Endothelial cell of umbilical vein (primary cell): ENCODE data around the gene HOXB6. TPM values are rescaled to one million over a fixed set of nuclear protein-coding genes. Genes with fewer than 3 reads are reported as not detected.

ENCODE experiments used
- BruUV-seq: library from RNA; stranded (reverse); fragments of 400-500 nt; replicated peaks from 2 replicates; lab custom pipeline; 2021; lab: Mats Ljungman, UMichigan
- CTCF ChIA-PET: fragments of 300-600, 350-600 bp; sonication (Branson Sonifier 250); formaldehyde crosslinking; loops from one replicate; lab custom pipeline; 2021; ENCODE audit warnings: antibody characterized with exemption, inconsistent platforms; lab: Charles Lee
- POLR2A ChIA-PET: fragments of 300-600, 350-600 bp; sonication (Branson Sonifier 250); formaldehyde crosslinking; loops from one replicate; lab custom pipeline; 2021; ENCODE audit warnings: antibody characterized with exemption, inconsistent platforms; lab: Charles Lee
- DNase-seq: peaks from one replicate; pipeline ENCODE4 v3.0.0-alpha.2; 2011; ENCODE audit warnings: low read depth, low spot score
- FAIRE-seq: peaks from 2 replicates; lab custom pipeline; 2011; peaks lifted over from hg19 to GRCh38; lab: Jason Lieb, UNC
- H2AFZ ChIP-seq: 2 replicates; pipeline ENCODE4 v1.6.0; 2012; ENCODE audit warnings: low read depth, low read length, control low read depth, inconsistent platforms
- H3K27ac ChIP-seq: 2 replicates; pipeline ENCODE4 v1.5.1; 2011; ENCODE audit warnings: low read depth, mild to moderate bottlenecking, control low read depth, low read length, moderate library complexity; ENCODE audit not compliant: insufficient read depth
- H3K27me3 ChIP-seq, 2 experiments: 2 replicates each; pipeline versions ENCODE4 v1.6.0 to v1.6.1; 2011; ENCODE audit warnings: low read length in 2 of 2, mixed read lengths in 1 of 2; ENCODE audit not compliant: control insufficient read depth in 2 of 2, insufficient read depth in 2 of 2
- H3K36me3 ChIP-seq, 2 experiments: 2 replicates in 1 of 2; 3 replicates in 1 of 2; pipeline ENCODE4 v1.5.1; 2011; ENCODE audit warnings: low read length in 2 of 2, mild to moderate bottlenecking in 1 of 2, moderate library complexity in 1 of 2; ENCODE audit not compliant: control insufficient read depth in 2 of 2, insufficient read depth in 2 of 2; ENCODE audit errors: extremely low read depth in 1 of 2
- H3K4me1 ChIP-seq: 3 replicates; pipeline ENCODE4 v1.5.1; 2011; ENCODE audit warnings: mild to moderate bottlenecking, low read length; ENCODE audit not compliant: control insufficient read depth, insufficient read depth; ENCODE audit errors: extremely low read depth
- H3K4me2 ChIP-seq: 2 replicates; pipeline ENCODE4 v1.6.1; 2011; ENCODE audit warnings: low read length, control low read depth, mixed read lengths; ENCODE audit not compliant: insufficient read depth
- H3K4me3 ChIP-seq, 3 experiments: fragments of 200-600 bp in 1 of 3; sonication (generic), shearing (Covaris generic) in 1 of 3; replicated peaks in 1 of 3; 2 replicates each; pipeline ENCODE4 v1.5.1; 2011 to 2016; ENCODE audit warnings: control low read depth in 3 of 3, low read length in 3 of 3, mild to moderate bottlenecking in 2 of 3, inconsistent platforms in 1 of 3, low read depth in 1 of 3, moderate library complexity in 1 of 3; ENCODE audit not compliant: insufficient read depth in 1 of 3
- H3K79me2 ChIP-seq: 2 replicates; pipeline ENCODE4 v1.6.0; 2012; ENCODE audit warnings: low read length, inconsistent platforms; ENCODE audit not compliant: control insufficient read depth, insufficient read depth
- H3K9ac ChIP-seq: replicated peaks from 2 replicates; pipeline ENCODE3; 2011; ENCODE audit warnings: low read length, control low read depth; ENCODE audit not compliant: insufficient read depth; ENCODE audit errors: extremely low read depth
- H3K9me1 ChIP-seq: replicated peaks from 3 replicates; pipeline ENCODE4 v1.6.0; 2011; ENCODE audit warnings: mild to moderate bottlenecking, low read length; ENCODE audit not compliant: control insufficient read depth, insufficient read depth; ENCODE audit errors: extremely low read depth
- H3K9me3 ChIP-seq: replicated peaks from 2 replicates; pipeline ENCODE4 v1.5.1; 2012; ENCODE audit warnings: low read length, inconsistent platforms; ENCODE audit not compliant: control insufficient read depth, insufficient read depth
- H4K20me1 ChIP-seq: replicated peaks from 2 replicates; pipeline ENCODE3; 2011; ENCODE audit warnings: mild to moderate bottlenecking, low read length; ENCODE audit not compliant: control insufficient read depth, insufficient read depth; ENCODE audit errors: extremely low read depth
- EZH2 ChIP-seq: IDR thresholded peaks from 2 replicates; pipeline ENCODE4 v1.6.1; 2012; ENCODE audit warnings: borderline replicate concordance, low read depth, mild to moderate bottlenecking, moderate library complexity, low read length, inconsistent platforms; ENCODE audit not compliant: severe bottlenecking
- JUN ChIP-seq: IDR thresholded peaks from 2 replicates; pipeline ENCODE4 v1.6.1; 2011; ENCODE audit warnings: borderline replicate concordance, low read depth; ENCODE audit not compliant: insufficient read length, insufficient read depth
- MYC ChIP-seq: IDR thresholded peaks from one replicate; pipeline ENCODE4 v1.6.1; 2011; ENCODE audit warnings: mild to moderate bottlenecking, low read depth, low read length
- dilution Hi-C: fragments of 300-500 bp; cut with MboI; formaldehyde crosslinking; loops from one replicate; pipeline ENCODE4 v1.15.0; 2019; ENCODE audit warnings: low sequenced_read_pairs; ENCODE audit not compliant: extremely low pct_ligation_motif_present
- intact Hi-C: fragments of 100-400 bp; cut with micrococcal nuclease; formaldehyde crosslinking; loops from one replicate; pipeline ENCODE4 v1.10.0; 2022
- polyA plus RNA-seq, 4 experiments: library from polyadenylated mRNA; depleted of rRNA in 3 of 4; stranded (reverse) in 3 of 4; unstranded in 1 of 4; fragments of >200 nt; gene quantifications; 2 replicates each; pipeline versions ENCODE4 v1.2.1 to v1.2.3, GENCODE V29; 2011 to 2012; ENCODE audit warnings: missing spikeins in 1 of 4
- total RNA-seq: library from RNA; stranded (reverse); gene quantifications from 2 replicates; pipeline ENCODE4 v1.2.3, GENCODE V29; 2021
- TF ChIP-seq, protein P1 (sequence below), 2 donors: IDR thresholded peaks; 1 replicate in 1 of 2; 2 replicates in 1 of 2; pipeline ENCODE4 v1.5.1; 2011; ENCODE audit warnings: low read length in 2 of 2, mild to moderate bottlenecking in 2 of 2, moderate library complexity in 2 of 2, control low read depth in 1 of 2, inconsistent platforms in 1 of 2, low read depth in 1 of 2; ENCODE audit not compliant: insufficient read depth in 1 of 2; ENCODE audit errors: extremely low read depth in 1 of 2

HOXB6 gene
- total and polyA plus RNA-seq, 2 donors (not counting 3 experiments of a cell fraction or from before 2014, with no cell fraction given), result 8.8 to 24.0 TPM

DNA sequence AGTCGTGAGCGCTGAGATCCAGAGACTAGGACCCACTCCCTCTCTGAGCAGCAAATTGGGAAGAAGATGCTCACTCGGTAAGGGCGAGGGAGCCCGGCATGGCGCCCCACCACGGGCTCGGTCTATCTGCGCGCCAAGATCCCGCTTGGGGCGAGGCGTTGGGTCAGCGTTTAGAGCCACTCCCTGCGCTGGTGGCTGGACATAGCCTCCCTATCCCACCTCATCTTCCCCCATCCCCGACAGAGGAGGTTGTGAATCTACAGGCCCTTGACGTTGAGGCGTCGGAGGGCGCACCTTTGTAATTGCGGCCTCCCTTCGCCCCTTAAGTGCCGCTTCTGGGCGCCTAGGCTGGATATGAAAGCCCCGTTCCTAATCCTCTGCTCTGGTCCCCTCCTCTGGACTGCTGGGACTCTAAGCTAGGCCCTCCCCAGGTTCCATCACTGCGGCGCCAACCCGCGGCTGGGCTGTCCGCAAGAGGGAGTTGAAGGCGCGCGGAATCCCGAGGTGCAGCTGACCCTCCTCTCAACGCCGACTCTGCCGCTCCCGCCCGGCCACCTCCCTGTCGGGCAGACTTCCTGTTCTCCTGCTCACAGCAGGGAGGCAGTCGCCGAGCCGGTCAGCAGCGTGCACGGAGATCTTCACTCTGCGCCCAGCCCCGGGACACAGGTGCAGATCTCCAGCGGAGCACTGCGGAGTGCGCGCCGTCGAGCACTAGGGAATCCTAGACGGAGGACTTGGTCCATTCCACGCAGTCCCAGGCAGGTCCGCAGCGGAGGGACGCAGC lies 37.5 kb upstream of the HOXB6 start:
- H3K27ac ChIP-seq, result no peak overlapping the region
- POLR2A ChIA-PET, result no interaction called here
- no peak overlapping the region for H3K4me3 ChIP-seq
- dilution Hi-C loops, result no loop called here
- no TSS peak for BruUV-seq
- no peaks in the 10 kb centered on the region for H4K20me1 ChIP-seq
- no peak for DNase-seq
- no peaks in the 10 kb centered on the region for H3K4me1 ChIP-seq
- no peaks in the 10 kb centered on the region for H3K36me3 ChIP-seq
- intact Hi-C loops, result no loop called here
- no peaks in the 10 kb centered on the region for H3K9me3 ChIP-seq
- no peaks in the 10 kb centered on the region for H3K9me1 ChIP-seq
- no peak overlapping the region for H3K4me2 ChIP-seq
- no peaks in the 10 kb centered on the region for H3K79me2 ChIP-seq
- peaks cover 85 to 93% of the 10 kb centered on the region in 2 experiments for H3K27me3 ChIP-seq
- no peak overlapping the region for H3K9ac ChIP-seq
- peak overlapping the region; percentile 4 for H2AFZ ChIP-seq
- no peak for FAIRE-seq
- TF ChIP-seq, protein P1, sequence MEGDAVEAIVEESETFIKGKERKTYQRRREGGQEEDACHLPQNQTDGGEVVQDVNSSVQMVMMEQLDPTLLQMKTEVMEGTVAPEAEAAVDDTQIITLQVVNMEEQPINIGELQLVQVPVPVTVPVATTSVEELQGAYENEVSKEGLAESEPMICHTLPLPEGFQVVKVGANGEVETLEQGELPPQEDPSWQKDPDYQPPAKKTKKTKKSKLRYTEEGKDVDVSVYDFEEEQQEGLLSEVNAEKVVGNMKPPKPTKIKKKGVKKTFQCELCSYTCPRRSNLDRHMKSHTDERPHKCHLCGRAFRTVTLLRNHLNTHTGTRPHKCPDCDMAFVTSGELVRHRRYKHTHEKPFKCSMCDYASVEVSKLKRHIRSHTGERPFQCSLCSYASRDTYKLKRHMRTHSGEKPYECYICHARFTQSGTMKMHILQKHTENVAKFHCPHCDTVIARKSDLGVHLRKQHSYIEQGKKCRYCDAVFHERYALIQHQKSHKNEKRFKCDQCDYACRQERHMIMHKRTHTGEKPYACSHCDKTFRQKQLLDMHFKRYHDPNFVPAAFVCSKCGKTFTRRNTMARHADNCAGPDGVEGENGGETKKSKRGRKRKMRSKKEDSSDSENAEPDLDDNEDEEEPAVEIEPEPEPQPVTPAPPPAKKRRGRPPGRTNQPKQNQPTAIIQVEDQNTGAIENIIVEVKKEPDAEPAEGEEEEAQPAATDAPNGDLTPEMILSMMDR (IDR thresholded peaks at IDR 0.05; ENCODE audit: extremely low read depth in 1 of 2, insufficient read depth in 1 of 2, low read depth in 1 of 2, low read length in 2 of 2), result no peak
- TF ChIP-seq MYC (no peak), JUN (no peak), EZH2 (peak; percentile 99)
- CTCF ChIA-PET, result no interaction called here
